GM23338 (cell line): ENCODE measurements around the gene CD63. TPM values are rescaled to one million over a fixed set of nuclear protein-coding genes. Genes with fewer than 3 reads are reported as not detected.

Source experiments
- ATAC-seq: fragments of 200-7000 bp; cut with Tn5 transposase; 3 replicates; pipeline ENCODE4 v1.9.1; 2020
- DNase-seq: peaks from one replicate; pipeline ENCODE4 v3.0.0-alpha.2; 2015; ENCODE audit warnings: low spot score
- H2AFZ ChIP-seq: fragments of 200-600 bp; sonication (generic); 2 replicates; pipeline ENCODE4 v1.8.0; 2016; ENCODE audit warnings: antibody characterized with exemption, mild to moderate bottlenecking, moderate library complexity
- H3F3A ChIP-seq: fragments of 200-600 bp; sonication (generic); replicated peaks from 2 replicates; pipeline ENCODE4 v1.8.0; 2017; ENCODE audit warnings: antibody characterized with exemption, mixed run types, low read depth
- H3K27ac ChIP-seq: fragments of 200-600 bp; sonication (generic); 2 replicates; pipeline ENCODE4 v1.6.1; 2016; ENCODE audit warnings: low read depth
- H3K27me3 ChIP-seq: fragments of 200-600 bp; sonication (generic); 2 replicates; pipeline ENCODE4 v1.8.0; 2016; ENCODE audit warnings: mild to moderate bottlenecking, mixed run types, moderate library complexity; ENCODE audit not compliant: insufficient read depth
- H3K36me3 ChIP-seq: fragments of 200-600 bp; sonication (generic); 2 replicates; pipeline ENCODE4 v1.8.0; 2016; ENCODE audit warnings: mild to moderate bottlenecking; ENCODE audit not compliant: insufficient read depth
- H3K4me1 ChIP-seq: fragments of 200-600 bp; sonication (generic); 2 replicates; pipeline ENCODE4 v1.8.0; 2016; ENCODE audit warnings: mild to moderate bottlenecking, moderate library complexity; ENCODE audit not compliant: insufficient read depth
- H3K4me2 ChIP-seq: fragments of 200-600 bp; sonication (generic); 2 replicates; pipeline ENCODE4 v1.7.1; 2017; ENCODE audit warnings: mixed run types
- H3K4me3 ChIP-seq: fragments of 200-600 bp; sonication (generic); 2 replicates; pipeline ENCODE4 v1.6.1; 2016; ENCODE audit warnings: mixed run types
- H3K79me2 ChIP-seq: fragments of 200-600 bp; sonication (generic); replicated peaks from 2 replicates; pipeline ENCODE4 v1.8.0; 2017; ENCODE audit warnings: mild to moderate bottlenecking; ENCODE audit not compliant: insufficient read depth
- H3K9me2 ChIP-seq: fragments of 200-600 bp; sonication (generic); 2 replicates; pipeline ENCODE4 v1.8.0; 2017; ENCODE audit not compliant: insufficient read depth
- H4K20me1 ChIP-seq: fragments of 200-600 bp; sonication (generic); replicated peaks from 2 replicates; pipeline ENCODE4 v1.8.0; 2017; ENCODE audit warnings: mild to moderate bottlenecking; ENCODE audit not compliant: insufficient read depth
- H3K27ac Mint-ChIP-seq: 2 replicates; pipeline ENCODE4 v1.8.0; 2020; ENCODE audit warnings: inconsistent platforms, mild to moderate bottlenecking, moderate library complexity, mixed read lengths
- H3K27me3 Mint-ChIP-seq: 3 replicates; pipeline ENCODE4 v1.8.0; 2022; ENCODE audit warnings: low read depth, mild to moderate bottlenecking, moderate library complexity, mixed read lengths, inconsistent platforms; ENCODE audit not compliant: insufficient read depth, poor library complexity
- H3K36me3 Mint-ChIP-seq: 3 replicates; pipeline ENCODE4 v1.8.0; 2021; ENCODE audit warnings: low read depth, mild to moderate bottlenecking, inconsistent platforms, moderate library complexity, mixed read lengths
- H3K4me1 Mint-ChIP-seq: 3 replicates; pipeline ENCODE4 v1.8.0; 2020; ENCODE audit warnings: mild to moderate bottlenecking, inconsistent platforms, mixed read lengths
- H3K4me3 Mint-ChIP-seq: 3 replicates; pipeline ENCODE4 v1.8.0; 2021; ENCODE audit warnings: moderate library complexity, mild to moderate bottlenecking, inconsistent platforms, mixed read lengths
- H3K9me3 Mint-ChIP-seq: 3 replicates; pipeline ENCODE4 v1.8.0; 2020; ENCODE audit warnings: moderate library complexity, mild to moderate bottlenecking, inconsistent platforms, mixed read lengths
- CREB1 ChIP-seq: fragments of 250-450 bp; sonication (Bioruptor Pico); IDR thresholded peaks from 2 replicates; pipeline ENCODE4 v1.5.0; 2020; ENCODE audit warnings: low read depth, mild to moderate bottlenecking, moderate library complexity
- CTCF ChIP-seq, 2 experiments: fragments of 200-600 bp in 1 of 2; sonication (generic) in 1 of 2; conservative IDR thresholded peaks; 2 replicates each; pipeline versions ENCODE4 v1.5.1 to v1.6.1; 2016 to 2017; ENCODE audit warnings: antibody characterized with exemption in 2 of 2, low read depth in 2 of 2, mild to moderate bottlenecking in 2 of 2, moderate library complexity in 1 of 2
- EZH2 ChIP-seq: fragments of 200-600 bp; sonication (generic); IDR thresholded peaks from one replicate; pipeline ENCODE4 v1.8.0; 2017; ENCODE audit warnings: antibody characterized with exemption, mild to moderate bottlenecking, low read depth; ENCODE audit not compliant: unreplicated experiment
- EZH2phosphoT487 ChIP-seq: fragments of 200-600 bp; sonication (generic); IDR thresholded peaks from one replicate; pipeline ENCODE4 v1.8.1; 2018; ENCODE audit warnings: antibody characterized with exemption; ENCODE audit not compliant: unreplicated experiment
- JUNB ChIP-seq: IDR thresholded peaks from one replicate; pipeline ENCODE4 v1.6.1; 2016; ENCODE audit warnings: antibody characterized with exemption; ENCODE audit not compliant: unreplicated experiment
- NANOG ChIP-seq: IDR thresholded peaks from 2 replicates; pipeline ENCODE4 v1.6.1; 2016; ENCODE audit warnings: antibody characterized with exemption, borderline replicate concordance
- POLR2AphosphoS5 ChIP-seq: IDR thresholded peaks from 2 replicates; pipeline ENCODE4 v1.6.1; 2016; ENCODE audit warnings: antibody characterized with exemption, low read depth
- STAT1 ChIP-seq: IDR thresholded peaks from one replicate; pipeline ENCODE4 v1.6.1; 2016; ENCODE audit warnings: antibody characterized with exemption; ENCODE audit not compliant: unreplicated experiment
- ZNF114 ChIP-seq: fragments of 250-450 bp; sonication (Bioruptor Pico); IDR thresholded peaks from 2 replicates; pipeline ENCODE4 v1.5.0; 2020; ENCODE audit warnings: mild to moderate bottlenecking, moderate library complexity
- ZNF331 ChIP-seq: fragments of 250-450 bp; sonication (Bioruptor Pico); IDR thresholded peaks from 2 replicates; pipeline ENCODE4 v1.5.0; 2020; ENCODE audit warnings: low read depth, mild to moderate bottlenecking, moderate library complexity
- ZNF462 ChIP-seq: fragments of 250-450 bp; sonication (Bioruptor Pico); IDR thresholded peaks from 2 replicates; pipeline ENCODE4 v1.5.0; 2020; ENCODE audit warnings: mild to moderate bottlenecking, moderate library complexity
- polyA plus RNA-seq: library from polyadenylated mRNA; unstranded; fragments of >200 nt; fragmentation: Nextera tagmentation; extraction: Ambion mirVana; gene quantifications from 2 replicates; pipeline ENCODE4 v1.2.1, GENCODE V29; 2016
- total RNA-seq: library from RNA; depleted of rRNA; stranded (reverse); fragments of >200 nt; shearing (Covaris generic); gene quantifications from 2 replicates; pipeline ENCODE4 v1.2.3, GENCODE V29; 2014

The CD63 gene
- total and polyA plus RNA-seq, 2 experiments from 2014 or later, result 294 to 685 TPM

GRCh38 chr12:55694188-55694515, 34.7 kb downstream of the CD63 start:
- Mint-ChIP-seq H3K27ac (no peak overlapping the region), H3K4me3 (no peak overlapping the region), H3K9me3 (no peaks in the 10 kb centered on the region), H3K27me3 (peaks cover 8% of the 10 kb centered on the region), H3K4me1 (no peaks in the 10 kb centered on the region), H3K36me3 (peaks cover 28% of the 10 kb centered on the region)
- Histone ChIP-seq H4K20me1 (no peaks in the 10 kb centered on the region), H3K4me1 (no peaks in the 10 kb centered on the region), H3F3A (no peaks in the 10 kb centered on the region), H3K4me3 (no peak overlapping the region), H3K79me2 (no peaks in the 10 kb centered on the region), H3K9me2 (no peaks in the 10 kb centered on the region), H2AFZ (no peak overlapping the region), H3K27me3 (no peaks in the 10 kb centered on the region), H3K36me3 (no peaks in the 10 kb centered on the region), H3K27ac (no peak overlapping the region), H3K4me2 (no peak overlapping the region)
- ATAC-seq (no peak), DNase-seq (no peak)
- TF ChIP-seq EZH2, result no peak
- no peak for TF ChIP-seq STAT1
- TF ChIP-seq ZNF114, result no peak
- TF ChIP-seq ZNF462 (CRISPR knock-in tag), result no peak
- no peak for TF ChIP-seq ZNF331 (CRISPR knock-in tag)
- TF ChIP-seq JUNB, result no peak
- TF ChIP-seq CREB1 (CRISPR knock-in tag), result no peak
- TF ChIP-seq EZH2phosphoT487, result no peak
- TF ChIP-seq POLR2AphosphoS5, result no peak
- no peak for TF ChIP-seq NANOG
- no peak for TF ChIP-seq CTCF (conservative IDR thresholded peaks at IDR 0.05; ENCODE audit: low read depth in 2 of 2)
